Esophagus squamous epithelium (tissue), 4 donors: ENCODE results near the gene CTNNA2.

ENCODE experiments used
- POLR2A ChIP-seq, 4 donors: fragments of 450-650 bp; IDR thresholded peaks; one replicate each; pipeline ENCODE4 v1.6.1; 2017; ENCODE audit warnings: antibody characterized with exemption in 4 of 4, mild to moderate bottlenecking in 4 of 4, moderate library complexity in 3 of 4
- TF ChIP-seq, protein P1 (sequence below), 6 experiments: fragments of 450-650 bp in 4 of 6; fragments of 200-600 bp in 2 of 6; sonication (generic) in 2 of 6; IDR thresholded peaks; one replicate each; pipeline ENCODE4 v1.5.1; 2016 to 2019; ENCODE audit warnings: antibody characterized with exemption in 6 of 6, mild to moderate bottlenecking in 4 of 6, moderate library complexity in 4 of 6

DNA sequence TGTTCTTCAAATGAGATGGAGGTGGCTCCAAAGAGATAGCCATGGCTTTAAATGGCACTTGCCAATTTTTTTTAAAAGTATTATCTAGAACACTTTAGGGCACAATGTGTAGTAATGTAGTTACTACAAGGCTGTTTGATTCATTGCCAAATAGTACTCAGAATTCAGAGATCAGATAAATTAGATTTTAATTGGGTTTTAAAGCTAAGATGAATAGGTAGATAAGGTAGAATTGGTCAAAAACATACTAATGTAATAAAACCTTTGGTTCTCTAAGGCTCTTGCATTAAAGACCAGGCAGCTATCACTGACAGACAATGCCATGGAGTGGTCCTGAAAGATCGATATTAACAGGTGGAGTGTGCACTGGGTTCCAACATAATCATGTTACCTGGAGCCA is 425.8 kb downstream of the CTNNA2 start:
- TF ChIP-seq, protein P1, sequence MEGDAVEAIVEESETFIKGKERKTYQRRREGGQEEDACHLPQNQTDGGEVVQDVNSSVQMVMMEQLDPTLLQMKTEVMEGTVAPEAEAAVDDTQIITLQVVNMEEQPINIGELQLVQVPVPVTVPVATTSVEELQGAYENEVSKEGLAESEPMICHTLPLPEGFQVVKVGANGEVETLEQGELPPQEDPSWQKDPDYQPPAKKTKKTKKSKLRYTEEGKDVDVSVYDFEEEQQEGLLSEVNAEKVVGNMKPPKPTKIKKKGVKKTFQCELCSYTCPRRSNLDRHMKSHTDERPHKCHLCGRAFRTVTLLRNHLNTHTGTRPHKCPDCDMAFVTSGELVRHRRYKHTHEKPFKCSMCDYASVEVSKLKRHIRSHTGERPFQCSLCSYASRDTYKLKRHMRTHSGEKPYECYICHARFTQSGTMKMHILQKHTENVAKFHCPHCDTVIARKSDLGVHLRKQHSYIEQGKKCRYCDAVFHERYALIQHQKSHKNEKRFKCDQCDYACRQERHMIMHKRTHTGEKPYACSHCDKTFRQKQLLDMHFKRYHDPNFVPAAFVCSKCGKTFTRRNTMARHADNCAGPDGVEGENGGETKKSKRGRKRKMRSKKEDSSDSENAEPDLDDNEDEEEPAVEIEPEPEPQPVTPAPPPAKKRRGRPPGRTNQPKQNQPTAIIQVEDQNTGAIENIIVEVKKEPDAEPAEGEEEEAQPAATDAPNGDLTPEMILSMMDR (IDR thresholded peaks at IDR 0.05) = no peak
- no peak for TF ChIP-seq POLR2A (IDR thresholded peaks at IDR 0.05)
